HG02884 (cell line): ENCODE data around the gene COX4I2.
A peak's percentile ranks its signal among the peaks of the same experiment; 100 is the strongest.
"Not testable (repeated sequence)": the region's sequence is repeated elsewhere in the genome, so short reads cannot be mapped to it uniquely, and the experiment has no call there.

Source experiments
- ATAC-seq: cut with Tn5 transposase; IDR thresholded peaks from one replicate; pipeline ENCODE4 v1.9.1; 2021; ENCODE audit warnings: mild to moderate bottlenecking, moderate library complexity; ENCODE audit not compliant: unreplicated experiment

COX4I2 gene

DNA sequence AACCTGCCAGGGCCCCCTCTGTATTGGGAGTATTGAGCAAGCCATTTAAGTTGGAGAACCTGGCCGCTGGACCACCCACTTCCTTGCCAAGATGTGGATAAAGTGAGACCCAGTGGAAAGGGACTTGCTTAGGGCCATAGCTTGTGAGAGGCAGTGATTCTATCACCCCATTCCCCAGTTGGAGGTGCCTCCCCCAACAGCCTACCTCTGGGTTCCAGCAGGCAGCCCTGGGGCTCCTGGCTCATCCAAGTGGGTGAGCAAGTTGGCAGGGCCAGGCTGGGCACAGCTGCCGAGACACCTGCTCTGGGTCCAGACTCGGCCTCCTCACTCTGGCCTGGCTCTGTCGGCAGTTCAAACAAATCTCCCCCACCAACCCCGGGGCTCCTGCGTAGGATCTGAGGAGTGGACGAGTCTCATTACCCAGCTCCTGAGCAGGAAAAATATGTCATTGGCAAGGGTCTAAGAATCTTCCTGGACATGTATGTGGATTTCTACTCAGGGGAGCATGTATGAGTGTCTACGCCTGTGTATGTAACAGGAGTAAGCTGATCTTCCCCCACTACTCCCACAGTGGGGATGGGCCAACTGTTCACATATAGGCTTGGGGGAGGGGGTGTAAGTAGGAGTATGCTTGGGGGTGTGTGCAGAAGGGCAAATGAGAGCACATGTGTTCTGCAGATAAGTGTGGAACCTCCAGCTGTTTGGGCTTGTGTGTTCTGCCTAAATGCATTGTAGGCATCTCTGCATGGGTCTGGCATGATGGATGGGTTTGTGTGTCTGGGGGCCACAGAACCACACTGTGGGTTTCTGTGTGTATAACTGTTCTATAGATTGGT, 30.7 kb upstream of the COX4I2 start:
- no peak for ATAC-seq

DNA sequence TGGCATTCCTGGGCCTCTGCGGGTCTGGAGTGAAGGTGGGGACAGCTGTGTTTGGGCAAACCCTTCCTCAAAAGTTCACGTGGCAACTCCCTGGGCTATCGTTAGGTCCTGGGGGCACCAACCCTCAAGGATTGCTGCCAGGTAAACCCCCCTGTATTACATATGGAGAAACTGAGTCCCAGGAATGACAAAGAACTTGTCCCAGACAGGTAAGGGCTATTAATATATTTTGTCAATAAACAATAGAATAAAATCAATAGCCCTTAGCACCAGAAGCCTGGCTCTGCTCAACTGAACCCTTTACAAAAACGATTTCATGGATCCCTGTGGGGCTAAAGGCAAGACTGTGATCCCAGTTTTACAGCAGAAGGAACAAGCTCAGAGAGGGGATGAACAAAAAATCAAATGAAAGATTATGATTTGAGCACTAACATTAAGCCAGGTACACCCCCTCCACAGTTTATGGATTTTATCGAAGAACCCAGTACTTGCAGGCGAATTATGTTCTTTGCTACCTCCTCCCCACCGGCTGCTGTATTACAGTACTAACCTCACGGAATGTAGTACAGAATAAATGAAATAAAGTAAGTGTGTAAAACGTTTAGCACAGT, 30.0 kb upstream of the COX4I2 start:
- ATAC-seq, result no peak

DNA sequence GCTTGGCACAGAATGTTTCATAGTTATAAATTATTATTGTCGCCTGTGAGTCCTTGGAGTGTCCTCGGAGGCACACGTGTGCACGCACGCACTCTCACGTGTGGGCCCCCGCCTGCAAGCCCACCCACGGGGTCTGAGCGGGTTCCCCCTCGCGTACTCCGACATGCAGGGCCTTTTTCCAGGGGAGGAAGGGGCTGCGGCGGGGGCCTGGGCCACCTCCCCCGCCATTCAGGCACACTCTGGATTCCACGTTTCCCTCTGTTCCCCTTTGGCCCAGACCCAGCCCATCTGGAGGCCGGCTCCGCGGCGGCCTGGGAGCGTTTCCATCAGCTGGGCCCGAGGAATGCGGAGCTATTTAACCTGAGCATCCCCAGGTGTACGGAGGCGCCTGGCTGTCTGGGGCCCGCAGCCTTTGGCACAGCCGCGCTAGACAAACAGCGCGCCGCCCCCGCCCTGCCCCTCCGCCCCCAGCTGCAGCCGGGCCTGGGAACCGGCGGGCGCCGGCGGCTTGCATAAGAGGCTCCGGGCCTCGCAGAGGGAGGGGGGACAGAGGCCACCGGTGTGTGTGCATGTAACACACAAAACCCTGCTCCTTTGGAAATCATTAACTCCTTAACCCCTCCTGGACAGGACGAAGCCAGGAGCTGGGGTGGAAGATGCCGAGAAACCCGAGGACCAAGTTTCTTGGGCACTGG, 29.3 kb upstream of the COX4I2 start:
- ATAC-seq, result no peak

DNA sequence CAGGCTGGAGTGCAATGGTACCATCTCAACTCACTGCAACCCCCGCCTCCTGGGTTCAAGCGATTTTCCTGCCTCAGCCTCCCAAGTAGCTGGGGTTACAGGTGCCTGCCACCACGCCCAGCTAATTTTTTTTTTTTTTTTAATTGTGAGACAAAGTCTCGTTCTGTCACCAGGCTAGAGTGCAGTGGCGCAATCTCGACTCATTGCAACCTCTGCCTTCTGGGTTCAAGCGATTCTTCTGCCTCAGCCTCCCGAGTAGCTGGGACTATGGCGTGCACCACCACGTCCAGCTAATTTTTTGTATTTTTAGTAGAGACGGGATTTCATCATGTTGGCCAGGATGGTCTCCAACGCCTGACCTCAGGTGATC, 25.5 kb upstream of the COX4I2 start:
- ATAC-seq, result not testable (repeated sequence)

DNA sequence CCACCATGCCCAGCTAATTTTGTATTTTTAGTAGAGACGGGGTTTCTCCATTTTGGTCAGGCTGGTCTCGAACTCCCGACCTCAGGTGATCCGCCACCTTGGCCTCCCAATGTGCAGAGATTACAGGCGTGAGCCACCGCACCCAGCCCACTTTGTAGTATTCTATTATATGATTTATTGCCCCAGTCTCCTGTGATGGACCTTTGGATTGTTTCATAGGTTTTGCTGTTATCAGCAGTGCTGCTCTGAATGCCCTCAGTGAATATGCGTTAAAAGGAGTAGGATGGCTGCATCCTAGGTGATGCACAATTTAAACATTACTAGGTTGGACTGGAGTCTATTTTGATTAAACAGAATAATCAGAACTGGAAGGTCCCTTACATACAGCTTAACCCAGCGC, 22.3 kb upstream of the COX4I2 start:
- no peak for ATAC-seq

DNA sequence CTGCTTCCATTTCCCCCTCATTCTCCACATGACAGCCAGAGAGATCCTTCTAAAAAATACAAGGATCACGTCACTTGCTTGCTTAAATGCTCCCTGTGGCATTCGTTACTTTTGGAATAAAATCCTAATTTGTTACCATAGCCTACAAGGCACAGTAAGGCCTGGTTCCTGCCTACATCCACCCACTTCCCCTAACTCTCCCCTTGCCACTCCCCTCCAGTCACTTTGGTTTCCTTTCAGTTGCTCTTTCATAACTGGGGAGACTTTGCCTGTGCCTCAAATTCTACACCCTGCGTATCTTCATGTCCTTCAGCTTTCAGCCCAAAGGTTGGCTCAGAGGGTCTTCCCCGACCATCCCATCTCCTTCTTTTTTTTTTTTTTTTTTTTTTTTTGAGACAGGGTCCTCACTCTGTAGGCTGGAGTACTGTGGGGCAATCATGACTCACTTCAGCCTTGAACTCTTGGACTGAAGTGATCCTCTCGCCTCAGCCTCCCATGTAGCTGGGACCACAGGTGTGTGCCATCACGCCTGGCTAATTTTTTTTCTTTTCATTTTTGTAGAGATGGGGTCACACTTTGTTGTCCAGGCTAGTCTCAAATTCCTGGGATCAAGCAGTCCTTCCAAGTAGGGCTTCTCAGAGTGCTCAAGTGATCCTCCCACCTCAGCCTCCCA, 20.1 kb upstream of the COX4I2 start:
- no peak for ATAC-seq

DNA sequence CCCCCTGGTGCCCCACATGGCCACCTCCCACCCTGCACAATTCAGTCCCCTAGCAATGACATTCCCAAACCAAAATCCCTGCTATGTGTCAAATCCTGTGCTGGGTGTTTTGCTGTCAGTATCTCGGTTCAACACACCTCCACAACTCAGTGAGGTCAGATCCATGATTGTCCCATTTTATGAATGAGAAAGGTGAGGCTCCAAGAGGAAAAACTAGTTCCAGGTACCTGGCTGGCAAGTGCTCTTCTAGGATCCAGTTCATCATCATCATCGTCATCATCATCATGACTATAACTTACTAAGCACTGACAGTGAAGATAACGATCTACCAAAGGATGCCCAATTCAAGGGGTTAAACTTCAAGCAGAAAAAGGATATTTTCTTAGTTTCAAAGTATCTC, 17.5 kb upstream of the COX4I2 start:
- no peak for ATAC-seq

DNA sequence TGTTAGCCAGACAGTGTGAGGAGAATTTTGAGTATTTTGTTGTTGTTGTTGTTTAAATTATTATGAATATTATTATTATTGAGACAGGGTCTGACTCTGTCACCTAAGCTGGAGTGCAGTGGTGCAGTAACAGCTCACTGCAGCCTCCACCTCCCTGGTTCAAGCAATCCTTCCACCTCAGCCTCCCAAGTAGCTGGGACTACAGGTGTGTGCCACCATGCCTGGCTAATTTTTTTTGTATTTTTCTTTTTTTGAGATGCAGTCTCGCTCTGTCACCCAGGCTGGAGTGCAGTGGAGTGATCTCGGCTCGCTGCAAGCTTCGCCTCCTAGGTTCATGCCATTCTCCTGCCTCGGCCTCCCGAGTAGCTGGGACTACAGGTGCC, 14.6 kb upstream of the COX4I2 start:
- not testable (repeated sequence) for ATAC-seq

DNA sequence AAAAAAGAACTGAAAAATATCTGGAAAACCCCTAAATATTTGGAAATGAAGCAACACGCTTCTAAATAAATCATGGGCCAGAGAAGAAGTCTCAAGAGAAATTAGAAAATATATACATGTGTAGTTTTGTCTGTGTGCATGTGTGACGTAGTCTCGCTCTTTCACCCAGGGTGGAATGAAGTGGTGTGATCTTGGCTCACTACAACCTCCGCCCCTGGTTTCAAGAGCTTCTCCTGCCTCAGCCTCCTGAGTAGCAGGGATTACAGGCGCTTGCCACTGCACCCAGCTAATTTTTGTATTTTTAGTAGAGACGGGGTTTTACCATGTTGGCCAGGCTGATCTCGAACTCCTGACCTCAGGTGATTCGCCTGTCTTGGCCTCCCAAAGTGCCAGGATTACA, 11.2 kb upstream of the COX4I2 start:
- ATAC-seq, result not testable (repeated sequence)

DNA sequence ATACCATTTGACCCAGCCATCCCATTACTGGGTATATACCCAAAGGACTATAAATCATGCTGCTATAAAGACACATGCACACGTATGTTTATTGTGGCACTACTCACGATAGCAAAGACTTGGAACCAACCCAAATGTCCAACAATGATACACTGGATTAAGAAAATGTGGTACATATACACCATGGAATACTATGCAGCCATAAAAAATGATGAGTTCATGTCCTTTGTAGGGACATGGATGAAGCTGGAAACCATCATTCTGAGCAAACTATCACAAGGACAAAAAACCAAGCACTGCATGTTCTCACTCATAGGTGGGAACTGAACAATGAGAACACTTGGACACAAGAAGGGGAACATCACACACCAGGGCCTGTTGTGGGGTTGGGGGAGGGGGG, 9.7 kb upstream of the COX4I2 start:
- ATAC-seq, result not testable (repeated sequence)

DNA sequence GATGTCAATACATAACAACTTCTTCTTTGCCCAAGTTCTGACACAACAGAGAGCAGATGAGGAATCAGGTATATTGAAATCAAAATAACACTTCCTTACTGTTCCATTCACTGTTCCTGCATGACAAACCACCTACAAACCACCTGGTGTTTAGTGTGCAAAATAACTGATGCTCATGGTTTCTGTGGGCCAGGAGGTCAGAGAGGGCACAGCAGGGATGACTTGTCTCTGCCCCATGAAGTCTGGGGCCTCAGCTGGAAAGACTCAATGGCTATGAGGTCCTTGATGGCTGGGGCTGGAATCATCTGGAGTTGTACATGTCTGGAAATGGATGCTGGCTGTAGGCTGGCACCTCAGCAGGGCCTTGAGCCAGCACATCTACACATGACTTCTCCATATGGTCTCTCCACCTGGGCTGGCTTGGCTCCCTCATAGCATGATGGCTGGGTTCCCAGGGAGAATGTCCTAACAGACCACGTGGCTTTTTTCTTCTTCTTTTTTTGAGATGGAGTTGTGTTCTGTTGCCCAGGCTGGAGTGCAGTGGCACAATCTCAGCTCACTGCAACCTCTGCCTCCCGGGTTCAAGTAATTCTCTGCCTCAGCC, 7.4 kb upstream of the COX4I2 start:
- peak; percentile 57 for ATAC-seq

DNA sequence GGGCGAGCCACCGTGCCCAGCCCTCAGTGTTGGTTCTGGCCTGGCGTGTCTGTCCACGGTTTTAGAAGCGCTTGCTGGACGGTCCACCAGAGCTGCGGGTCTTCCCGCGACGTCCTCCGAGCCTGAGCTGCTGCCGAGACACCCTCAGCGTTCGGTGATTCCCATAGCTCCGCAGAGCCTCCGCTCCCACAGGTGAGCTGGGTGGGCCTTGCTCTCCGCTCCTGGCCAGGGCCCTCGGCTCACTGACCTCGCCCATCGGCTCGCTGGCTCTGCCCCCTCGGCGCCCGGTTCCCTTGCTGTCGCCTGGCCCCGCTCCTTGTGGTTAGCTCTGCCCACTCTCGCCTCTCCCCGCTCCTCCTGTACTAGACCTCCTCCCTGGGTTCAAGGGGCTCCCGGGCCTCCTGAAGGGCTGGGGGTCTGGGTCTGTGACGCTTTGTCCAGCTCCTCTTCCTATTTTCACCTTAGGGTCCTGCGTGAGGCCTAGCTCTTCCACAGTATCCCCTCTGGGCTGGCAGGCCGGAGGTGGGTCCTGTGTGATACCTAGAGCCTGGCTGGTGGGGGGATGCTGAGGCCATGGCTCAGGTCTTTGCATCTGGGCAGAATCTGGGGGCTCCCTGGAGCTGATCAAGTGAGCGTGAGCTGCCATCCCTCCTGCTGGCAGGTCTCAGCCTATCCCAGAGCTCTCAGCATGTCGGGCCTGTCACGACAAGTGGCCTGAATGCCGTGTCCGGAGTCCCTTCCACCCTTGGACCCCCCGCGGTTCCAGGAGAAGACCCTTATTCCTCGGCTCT, 5.0 kb upstream of the COX4I2 start:
- ATAC-seq, result no peak

DNA sequence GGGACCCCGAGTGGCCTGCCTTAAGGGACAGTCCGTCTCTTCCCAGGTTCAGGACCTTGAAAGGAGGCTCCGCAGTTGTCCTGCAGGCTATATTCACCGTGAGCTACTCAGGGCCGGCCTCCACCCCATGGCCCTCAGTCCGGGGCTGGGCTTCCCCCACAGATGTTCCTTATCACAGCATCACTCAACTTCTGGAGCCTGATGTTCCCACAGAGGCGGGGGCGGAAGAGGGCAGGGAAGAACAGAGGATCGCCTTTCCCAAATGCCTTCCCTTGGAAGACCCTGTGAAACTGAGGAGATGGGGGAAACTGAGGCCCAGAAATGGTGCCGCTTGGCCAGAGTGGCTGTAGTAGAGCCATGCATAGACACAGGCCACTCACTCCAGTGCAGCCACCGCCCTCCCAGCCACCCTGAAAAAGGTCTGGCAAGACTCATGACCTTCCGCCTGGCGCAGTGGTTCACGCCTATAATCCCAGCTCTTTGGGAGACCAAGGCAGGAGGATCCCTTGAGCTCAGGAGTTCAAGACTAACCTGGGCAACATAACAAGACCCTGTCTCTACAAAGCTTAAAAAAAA, 4.3 kb upstream of the COX4I2 start:
- no peak for ATAC-seq

DNA sequence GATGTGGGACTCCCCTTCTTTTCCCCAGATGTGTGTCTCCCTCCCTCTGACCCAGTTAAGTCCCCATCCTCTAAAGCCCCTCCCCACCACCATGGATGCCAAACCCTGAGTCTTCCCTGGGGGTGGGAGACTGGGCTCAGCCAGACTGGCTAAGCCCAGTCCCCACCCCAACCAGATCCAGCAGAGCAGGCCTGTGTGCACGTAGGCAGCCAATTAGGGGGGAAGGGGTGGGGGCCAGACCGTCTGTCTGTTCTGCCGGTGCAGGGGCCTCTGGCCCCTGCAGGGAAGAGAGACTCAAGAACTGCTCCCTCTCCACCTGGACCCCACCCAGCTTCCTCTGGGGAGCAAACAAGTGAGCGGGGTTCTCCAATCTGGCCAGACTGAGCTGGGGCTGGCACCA, 605 bp downstream of the COX4I2 start:
- no peak for ATAC-seq

DNA sequence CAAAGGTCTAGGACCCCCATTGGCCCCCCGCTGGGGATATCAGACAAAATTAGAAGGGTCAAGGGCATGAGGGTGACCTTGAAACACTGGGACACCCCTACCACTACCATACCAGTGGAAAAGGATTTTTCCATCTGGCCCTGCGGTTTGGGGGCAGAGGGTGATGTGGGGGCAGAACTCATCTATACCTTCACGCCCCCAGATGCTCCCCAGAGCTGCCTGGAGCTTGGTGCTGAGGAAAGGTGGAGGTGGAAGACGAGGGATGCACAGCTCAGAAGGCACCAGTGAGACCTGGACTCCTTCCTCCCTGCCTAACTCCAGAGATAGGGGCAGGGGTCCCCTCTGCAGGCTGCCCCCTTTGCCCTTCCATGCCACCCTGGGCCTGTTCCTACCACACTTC, 1.1 kb downstream of the COX4I2 start:
- no peak for ATAC-seq

DNA sequence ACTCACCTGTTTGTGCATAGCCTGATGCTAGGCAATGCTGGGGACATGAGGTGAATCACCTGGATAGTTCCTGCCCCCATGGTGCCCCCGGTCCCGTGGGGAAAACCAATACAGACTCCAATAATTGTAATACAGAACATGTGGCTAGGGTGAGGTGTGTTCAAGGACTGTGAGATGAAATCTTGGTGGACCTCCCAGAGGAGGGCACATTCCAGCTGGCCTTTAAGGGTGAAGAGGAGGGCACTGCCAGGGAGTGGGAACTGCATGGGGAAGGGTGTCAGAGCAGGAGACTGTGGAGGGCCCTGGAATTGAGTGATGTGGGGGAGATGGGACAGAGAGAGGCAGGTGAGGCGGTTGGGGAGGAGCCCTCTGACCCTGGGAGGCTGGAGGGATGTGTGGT, 2.5 kb downstream of the COX4I2 start:
- ATAC-seq, result no peak

DNA sequence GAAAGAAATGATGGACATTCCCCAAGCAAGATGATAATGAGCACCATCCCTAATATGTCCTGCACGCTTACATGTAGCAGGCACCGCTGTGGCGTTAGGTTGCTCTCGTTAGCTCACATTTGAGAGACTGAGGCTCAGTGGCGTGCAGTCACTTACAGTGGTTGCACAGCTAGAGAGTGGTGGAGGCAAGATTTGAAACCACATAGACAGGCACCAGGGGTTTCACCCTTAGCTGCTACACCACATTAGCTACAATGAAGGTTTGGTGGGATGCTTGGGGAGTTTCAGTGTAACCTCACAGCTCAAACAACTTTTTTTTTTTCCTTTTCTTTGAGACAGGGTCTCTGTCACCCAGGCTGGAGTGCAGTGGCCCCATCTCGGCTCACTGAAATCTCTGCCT, 3.7 kb downstream of the COX4I2 start:
- no peak for ATAC-seq

DNA sequence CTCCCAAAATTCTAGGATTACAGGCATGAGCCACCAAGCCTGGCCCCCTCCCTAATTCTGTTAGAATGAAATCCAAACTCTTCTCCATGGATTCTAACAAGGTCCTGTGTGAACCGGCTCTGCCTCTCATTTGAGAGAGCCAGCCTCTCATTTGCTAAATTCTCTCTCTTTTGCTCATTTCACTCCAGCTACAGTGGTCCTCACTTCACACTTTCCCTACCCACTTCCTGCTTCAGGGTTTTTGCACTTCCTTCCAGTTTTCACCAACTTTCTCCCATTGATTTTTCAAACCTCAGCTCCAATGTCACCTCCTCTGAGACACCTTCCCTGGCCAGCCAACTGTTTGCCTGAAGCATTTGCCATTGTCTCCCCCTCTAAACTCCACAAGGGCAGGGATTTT, 5.1 kb downstream of the COX4I2 start:
- ATAC-seq, result no peak

DNA sequence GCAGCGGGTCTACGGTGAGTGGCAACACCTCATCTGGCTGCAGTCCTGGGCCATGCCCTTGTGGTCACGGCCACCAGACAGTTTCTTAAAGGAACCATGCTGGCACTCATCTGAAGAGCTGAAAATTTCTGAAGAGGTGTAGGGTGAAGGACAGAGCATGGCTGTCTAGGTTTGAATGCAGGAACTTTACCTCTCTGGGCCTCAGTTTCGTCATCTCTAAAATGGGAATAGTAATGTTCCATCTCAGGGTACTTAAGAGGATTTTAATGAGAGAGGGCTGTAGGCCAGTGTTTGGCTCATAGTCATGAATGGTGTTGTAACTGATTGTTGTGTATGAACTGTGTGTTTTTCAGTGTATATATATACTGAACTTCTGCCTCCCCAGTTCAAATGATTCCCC, 5.8 kb downstream of the COX4I2 start:
- ATAC-seq, result no peak

DNA sequence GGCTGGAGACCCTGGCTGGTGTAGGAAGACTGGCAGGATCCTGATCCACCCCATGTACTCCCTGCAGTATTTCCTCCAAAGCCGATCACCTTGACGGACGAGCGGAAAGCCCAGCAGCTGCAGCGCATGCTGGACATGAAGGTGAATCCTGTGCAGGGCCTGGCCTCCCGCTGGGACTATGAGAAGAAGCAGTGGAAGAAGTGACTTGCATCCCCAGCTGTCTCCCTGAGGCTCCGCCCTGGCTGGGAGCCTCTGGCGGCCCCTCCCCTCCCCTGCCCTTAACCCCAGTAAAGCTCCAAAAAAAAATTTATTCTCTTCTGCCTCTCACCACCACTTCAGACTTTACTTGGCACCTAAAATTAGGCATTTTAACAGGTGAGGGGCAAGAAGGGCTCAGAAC, 7.0 kb downstream of the COX4I2 start:
- no peak for ATAC-seq
